ENCODE data around the gene ALCAM. TPM values are rescaled to one million over a fixed set of nuclear protein-coding genes. Genes with fewer than 3 reads are reported as not detected.

ALCAM gene
- total RNA-seq, 1 experiment from 2014 or later: 98.4 TPM

- peaks cover 18% of the 10 kb centered on the region for H3K36me3 Mint-ChIP-seq (ENCODE audit: insufficient read depth, unreplicated experiment)
- H3K4me1 Mint-ChIP-seq (ENCODE audit: insufficient read depth, unreplicated experiment): peaks cover 6% of the 10 kb centered on the region
- H3K27ac Mint-ChIP-seq (ENCODE audit: low read depth, unreplicated experiment): no peak overlapping the region
- no peak overlapping the region for H3K4me3 Mint-ChIP-seq (ENCODE audit: unreplicated experiment)
- ChIA-PET CTCF (interaction anchor here (0.5 to 0.6 kb wide), 5 partner anchors 23 to 388 kb away, joined by 3 to 7 read pairs (median 4); no protein-coding TSS in a partner anchor), POLR2A (interaction anchor here (0.6 to 1.4 kb wide), 5 partner anchors 15 to 1262 kb away, joined by 3 to 5 read pairs (median 4); no protein-coding TSS in a partner anchor)
- no peaks in the 10 kb centered on the region for H3K27me3 Mint-ChIP-seq (ENCODE audit: insufficient read depth, unreplicated experiment)
- H3K9me3 Mint-ChIP-seq (ENCODE audit: unreplicated experiment): peaks cover 13% of the 10 kb centered on the region
- intact Hi-C loops (cut with micrococcal nuclease): no loop called here
- DNase-seq (ENCODE audit: unreplicated experiment): peak; percentile 14
- TF ChIP-seq CTCF (IDR thresholded peaks at IDR 0.05; ENCODE audit: unreplicated experiment): no peak
- BruUV-seq (replicated peaks): no TSS peak
These were observed 107.0 kb downstream of the ALCAM start for GRCh38 chr3:105473521-105474223.

GRCh38 chr3:105480768-105481167, 114.1 kb downstream of the ALCAM start:
- H3K4me1 Mint-ChIP-seq (ENCODE audit: insufficient read depth, unreplicated experiment): no peaks in the 10 kb centered on the region
- intact Hi-C loops (cut with micrococcal nuclease): no loop called here

GRCh38 chr3:105483476-105483875, 116.8 kb downstream of the ALCAM start:
- H3K27me3 Mint-ChIP-seq (ENCODE audit: insufficient read depth, unreplicated experiment): no peaks in the 10 kb centered on the region

More at GRCh38 chr3:105480768-105481167, 114.1 kb downstream of the ALCAM start:
- DNase-seq (ENCODE audit: unreplicated experiment): no peak
- Mint-ChIP-seq H3K27me3 (ENCODE audit: insufficient read depth, unreplicated experiment) (no peaks in the 10 kb centered on the region), H3K36me3 (ENCODE audit: insufficient read depth, unreplicated experiment) (peaks cover 10% of the 10 kb centered on the region), H3K27ac (ENCODE audit: low read depth, unreplicated experiment) (no peak overlapping the region), H3K9me3 (ENCODE audit: unreplicated experiment) (peaks cover 13% of the 10 kb centered on the region), H3K4me3 (ENCODE audit: unreplicated experiment) (no peak overlapping the region)
- ChIA-PET CTCF (interaction anchor here (0.6 kb wide), 1 partner anchor 112 kb away, joined by 3 read pairs; no protein-coding TSS in a partner anchor), POLR2A (interaction anchor here (1.0 kb wide), 1 partner anchor 31 kb away, joined by 3 read pairs; no protein-coding TSS in a partner anchor)
- no peak for TF ChIP-seq CTCF (IDR thresholded peaks at IDR 0.05; ENCODE audit: unreplicated experiment)
- no TSS peak for BruUV-seq (replicated peaks)

More at GRCh38 chr3:105483476-105483875, 116.8 kb downstream of the ALCAM start:
- no peaks in the 10 kb centered on the region for H3K4me1 Mint-ChIP-seq (ENCODE audit: insufficient read depth, unreplicated experiment)
- H3K9me3 Mint-ChIP-seq (ENCODE audit: unreplicated experiment): peaks cover 5% of the 10 kb centered on the region
- intact Hi-C loops (cut with micrococcal nuclease): no loop called here
- POLR2A ChIA-PET: no interaction called here
- DNase-seq (ENCODE audit: unreplicated experiment): no peak
- BruUV-seq (replicated peaks): no TSS peak
- H3K36me3 Mint-ChIP-seq (ENCODE audit: insufficient read depth, unreplicated experiment): no peaks in the 10 kb centered on the region
- H3K4me3 Mint-ChIP-seq (ENCODE audit: unreplicated experiment): no peak overlapping the region
- no peak overlapping the region for H3K27ac Mint-ChIP-seq (ENCODE audit: low read depth, unreplicated experiment)
- no peak for TF ChIP-seq CTCF (IDR thresholded peaks at IDR 0.05; ENCODE audit: unreplicated experiment)
- CTCF ChIA-PET: no interaction called here

Data from MCF 10A (cell line).